Upper lobe of left lung (tissue), 4 donors: ENCODE measurements around the gene ZBTB17.

Experiments
- CTCF ChIP-seq, 6 experiments: fragments of 450-650 bp in 4 of 6; fragments of 200-600 bp in 2 of 6; sonication (generic) in 2 of 6; IDR thresholded peaks; one replicate each; pipeline ENCODE4 v1.5.1; 2016 to 2019; ENCODE audit warnings: antibody characterized with exemption in 6 of 6
- EP300 ChIP-seq, 4 donors: sonication (generic); formaldehyde crosslinking; IDR thresholded peaks; one replicate each; pipeline ENCODE4 v1.5.1; 2017; ENCODE audit warnings: antibody characterized with exemption in 4 of 4, control low read depth in 2 of 4
- POLR2A ChIP-seq, 4 donors: fragments of 450-650 bp; IDR thresholded peaks; one replicate each; pipeline ENCODE4 v1.5.1; 2016 to 2017; ENCODE audit warnings: antibody characterized with exemption in 4 of 4, mild to moderate bottlenecking in 2 of 4
- POLR2AphosphoS5 ChIP-seq, 2 donors: sonication (generic); formaldehyde crosslinking; IDR thresholded peaks; one replicate each; pipeline ENCODE4 v1.5.1; 2017; ENCODE audit warnings: antibody characterized with exemption in 2 of 2

GRCh38 chr1:15962671-15963362 is 13.1 kb downstream of the ZBTB17 start:
- TF ChIP-seq CTCF (IDR thresholded peaks at IDR 0.05) (no peak), POLR2AphosphoS5 (IDR thresholded peaks at IDR 0.05) (no peak), POLR2A (IDR thresholded peaks at IDR 0.05) (no peak), EP300 (IDR thresholded peaks at IDR 0.05) (no peak)
